ENCODE data around the gene HIVEP3. TPM values are rescaled to one million over a fixed set of nuclear protein-coding genes. Genes with fewer than 3 reads are reported as not detected.
"Not testable (repeated sequence)": the region's sequence is repeated elsewhere in the genome, so short reads cannot be mapped to it uniquely, and the experiment has no call there.

The HIVEP3 gene
- total RNA-seq, 1 experiment from 2014 or later = 3.1 TPM

DNA sequence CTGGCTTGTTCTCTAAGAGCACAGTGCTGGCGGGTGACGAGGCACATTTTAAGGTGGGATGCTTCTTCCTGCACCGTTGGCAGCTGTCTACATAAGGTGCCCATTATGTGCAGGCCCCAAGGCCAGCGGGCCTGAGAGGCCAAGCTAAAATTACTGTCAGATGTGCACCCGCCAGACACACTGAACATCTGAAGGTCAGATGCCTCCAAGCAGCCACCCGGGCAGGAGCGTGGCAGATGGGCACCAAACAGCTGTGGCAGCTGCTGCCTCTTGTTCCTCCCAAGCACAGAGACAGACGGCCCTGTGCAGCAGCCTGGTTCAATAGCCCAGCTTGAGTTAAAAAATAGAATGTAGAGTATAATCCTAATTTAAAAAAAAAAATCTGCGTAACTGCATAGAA is 222.3 kb downstream of the HIVEP3 start:
- no TSS peak for BruUV-seq (replicated peaks)
- no peaks in the 10 kb centered on the region for H3K9me3 ChIP-seq (ENCODE audit: low read depth, low read length, poor library complexity, severe bottlenecking)
- H3K27ac ChIP-seq (ENCODE audit: low read depth, low read length, poor library complexity, severe bottlenecking) = no peak overlapping the region
- no peaks in the 10 kb centered on the region for H3K27me3 ChIP-seq (replicated peaks; ENCODE audit: insufficient read depth, low read depth, low read length, poor library complexity)
- H3K4me3 ChIP-seq (ENCODE audit: low read depth, low read length, poor library complexity, severe bottlenecking) = no peak overlapping the region
- ChIA-PET CTCF (no interaction called here), POLR2A (ENCODE audit: low non-redundant PET) (no interaction called here)
- intact Hi-C loops (cut with micrococcal nuclease; ENCODE audit: unreplicated experiment) = no loop called here
- no peaks in the 10 kb centered on the region for H3K4me1 ChIP-seq (ENCODE audit: insufficient read depth, low read length, poor library complexity, severe bottlenecking)
- no peaks in the 10 kb centered on the region for H3K36me3 ChIP-seq (ENCODE audit: insufficient read depth, low read length, poor library complexity, severe bottlenecking)
- DNase-seq (ENCODE audit: low spot score) = no peak
- no peak for TF ChIP-seq EZH2 (IDR thresholded peaks at IDR 0.05; ENCODE audit: borderline replicate concordance, low read depth, low read length, poor library complexity, severe bottlenecking)
- no peak for TF ChIP-seq CTCF (conservative IDR thresholded peaks at IDR 0.05; ENCODE audit: low read depth, low read length)

DNA sequence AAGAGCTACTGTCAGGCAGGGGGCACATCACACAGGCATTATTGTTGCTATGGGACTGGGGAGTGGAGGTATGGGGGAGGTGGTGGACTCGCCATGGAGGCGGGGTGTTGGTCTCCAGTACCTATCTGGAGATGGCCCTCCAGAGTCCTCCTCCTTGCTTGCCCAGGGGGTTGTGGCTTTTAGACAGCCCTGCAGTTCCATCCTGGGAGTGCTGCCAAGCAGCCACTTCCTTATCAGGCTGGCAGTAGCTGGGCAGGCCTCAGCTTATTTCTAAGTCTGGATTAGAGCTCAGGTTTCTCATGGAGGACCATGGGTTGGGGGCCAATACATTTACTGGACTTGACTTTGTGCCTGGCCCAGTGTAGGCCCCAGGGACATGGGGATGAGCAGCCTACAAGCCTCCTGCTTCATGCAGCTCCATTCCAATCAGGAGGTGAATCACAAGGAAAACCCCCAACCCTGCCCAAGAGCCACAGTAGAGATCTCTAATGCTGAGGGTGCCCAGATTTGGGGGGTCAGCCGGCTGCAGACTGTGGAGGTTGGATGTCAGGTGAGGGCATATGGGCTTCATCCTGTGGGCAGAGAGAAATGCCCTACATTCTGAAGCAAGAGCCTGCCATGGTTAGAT is 223.5 kb downstream of the HIVEP3 start:
- BruUV-seq (replicated peaks) = no TSS peak
- Histone ChIP-seq H3K27ac (ENCODE audit: low read depth, low read length, poor library complexity, severe bottlenecking) (no peak overlapping the region), H3K4me3 (ENCODE audit: low read depth, low read length, poor library complexity, severe bottlenecking) (no peak overlapping the region), H3K9me3 (ENCODE audit: low read depth, low read length, poor library complexity, severe bottlenecking) (no peaks in the 10 kb centered on the region), H3K27me3 (replicated peaks; ENCODE audit: insufficient read depth, low read depth, low read length, poor library complexity) (no peaks in the 10 kb centered on the region), H3K4me1 (ENCODE audit: insufficient read depth, low read length, poor library complexity, severe bottlenecking) (no peaks in the 10 kb centered on the region), H3K36me3 (ENCODE audit: insufficient read depth, low read length, poor library complexity, severe bottlenecking) (no peaks in the 10 kb centered on the region)
- TF ChIP-seq CTCF (conservative IDR thresholded peaks at IDR 0.05; ENCODE audit: low read depth, low read length) (no peak), EZH2 (IDR thresholded peaks at IDR 0.05; ENCODE audit: borderline replicate concordance, low read depth, low read length, poor library complexity, severe bottlenecking) (no peak)
- CTCF ChIA-PET = no interaction called here
- intact Hi-C loops (cut with micrococcal nuclease; ENCODE audit: unreplicated experiment) = no loop called here
- peak; percentile 19 for DNase-seq (ENCODE audit: low spot score)
- POLR2A ChIA-PET (ENCODE audit: low non-redundant PET) = no interaction called here

DNA sequence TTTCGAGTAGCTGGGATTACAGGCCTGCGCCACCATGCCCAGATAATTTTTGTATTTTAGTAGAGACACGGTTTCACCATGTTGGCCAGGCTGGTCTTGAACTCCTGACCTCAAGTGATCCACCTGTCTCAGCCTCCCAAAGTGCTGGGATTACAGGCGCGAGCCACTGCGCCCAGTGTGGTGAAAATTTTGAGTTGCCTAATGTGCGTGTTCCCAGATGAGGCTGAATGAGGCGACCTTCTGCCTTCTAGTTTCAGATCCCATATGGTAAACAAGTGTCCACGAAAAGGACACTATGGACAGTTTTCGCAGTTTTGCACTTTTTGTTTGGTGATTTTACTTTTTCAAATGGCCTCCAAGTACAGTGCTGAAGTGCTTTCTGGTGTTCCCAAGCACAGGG is 226.8 kb downstream of the HIVEP3 start:
- H3K36me3 ChIP-seq (ENCODE audit: insufficient read depth, low read length, poor library complexity, severe bottlenecking); POLR2A ChIA-PET (ENCODE audit: low non-redundant PET); H3K27ac ChIP-seq (ENCODE audit: low read depth, low read length, poor library complexity, severe bottlenecking); DNase-seq (ENCODE audit: low spot score); intact Hi-C loops (cut with micrococcal nuclease; ENCODE audit: unreplicated experiment); CTCF ChIA-PET; H3K27me3 ChIP-seq (replicated peaks; ENCODE audit: insufficient read depth, low read depth, low read length, poor library complexity); BruUV-seq (replicated peaks); H3K4me1 ChIP-seq (ENCODE audit: insufficient read depth, low read length, poor library complexity, severe bottlenecking); H3K4me3 ChIP-seq (ENCODE audit: low read depth, low read length, poor library complexity, severe bottlenecking); H3K9me3 ChIP-seq (ENCODE audit: low read depth, low read length, poor library complexity, severe bottlenecking): not testable (repeated sequence)

- BruUV-seq (replicated peaks) = no TSS peak
- Histone ChIP-seq H3K4me3 (ENCODE audit: low read depth, low read length, poor library complexity, severe bottlenecking) (no peak overlapping the region), H3K36me3 (ENCODE audit: insufficient read depth, low read length, poor library complexity, severe bottlenecking) (no peaks in the 10 kb centered on the region), H3K27me3 (replicated peaks; ENCODE audit: insufficient read depth, low read depth, low read length, poor library complexity) (no peaks in the 10 kb centered on the region), H3K27ac (ENCODE audit: low read depth, low read length, poor library complexity, severe bottlenecking) (no peak overlapping the region), H3K9me3 (ENCODE audit: low read depth, low read length, poor library complexity, severe bottlenecking) (no peaks in the 10 kb centered on the region), H3K4me1 (ENCODE audit: insufficient read depth, low read length, poor library complexity, severe bottlenecking) (no peaks in the 10 kb centered on the region)
- POLR2A ChIA-PET (ENCODE audit: low non-redundant PET) = no interaction called here
- TF ChIP-seq CTCF (conservative IDR thresholded peaks at IDR 0.05; ENCODE audit: low read depth, low read length) = no peak
- no peak for DNase-seq (ENCODE audit: low spot score)
- intact Hi-C loops (cut with micrococcal nuclease; ENCODE audit: unreplicated experiment) = no loop called here
- CTCF ChIA-PET = no interaction called here
Measured at GRCh38 chr1:41691424-41691823, 227.3 kb downstream of the HIVEP3 start.
